Measurements from ENCODE around the gene CELSR1.

GRCh38 chr22:46484861-46485595 lies 52.4 kb downstream of the CELSR1 start:
- TF ChIP-seq POLR2A (IDR thresholded peaks at IDR 0.05) (no peak), CTCF (IDR thresholded peaks at IDR 0.05) (no peak), POLR2AphosphoS5 (IDR thresholded peaks at IDR 0.05) (no peak)

Data from sigmoid colon (tissue), 4 donors.